Measurements from ENCODE around the gene PHLDB2. TPM values are rescaled to one million over a fixed set of nuclear protein-coding genes. Genes with fewer than 3 reads are reported as not detected.

Gene PHLDB2
- total RNA-seq, 1 donor from 2014 or later = 2.5 TPM

- no peak for DNase-seq
- no peak for TF ChIP-seq CTCF (IDR thresholded peaks at IDR 0.05)
- ChIA-PET POLR2A (no interaction called here), CTCF (no interaction called here)
- Mint-ChIP-seq H3K9me3 (no peaks in the 10 kb centered on the region), H3K27me3 (peaks cover 25% of the 10 kb centered on the region), H3K27ac (no peak overlapping the region), H3K36me3 (ENCODE audit: low read depth) (no peaks in the 10 kb centered on the region), H3K4me1 (no peaks in the 10 kb centered on the region), H3K4me3 (no peak overlapping the region)
- no peak for ATAC-seq (ENCODE audit: low read depth)
- intact Hi-C loops (cut with micrococcal nuclease) = no loop called here
These were observed 10.8 kb upstream of the PHLDB2 start for GRCh38 chr3:111848283-111848682.

GRCh38 chr3:111848778-111849177 is 10.3 kb upstream of the PHLDB2 start:
- no peak for ATAC-seq (ENCODE audit: low read depth)
- ChIA-PET POLR2A (no interaction called here), CTCF (no interaction called here)
- intact Hi-C loops (cut with micrococcal nuclease) = no loop called here
- TF ChIP-seq CTCF (IDR thresholded peaks at IDR 0.05) = no peak
- Mint-ChIP-seq H3K4me1 (no peaks in the 10 kb centered on the region), H3K36me3 (ENCODE audit: low read depth) (no peaks in the 10 kb centered on the region), H3K27me3 (peaks cover 25% of the 10 kb centered on the region), H3K9me3 (no peaks in the 10 kb centered on the region), H3K4me3 (no peak overlapping the region), H3K27ac (no peak overlapping the region)
- no peak for DNase-seq

- H3K27me3 Mint-ChIP-seq = peaks cover 22% of the 10 kb centered on the region
- ATAC-seq (ENCODE audit: low read depth) (no peak), DNase-seq (no peak)
- POLR2A ChIA-PET = no interaction called here
- H3K4me1 Mint-ChIP-seq = no peaks in the 10 kb centered on the region
- H3K4me3 Mint-ChIP-seq = no peak overlapping the region
- H3K9me3 Mint-ChIP-seq = no peaks in the 10 kb centered on the region
- CTCF ChIA-PET = no interaction called here
- intact Hi-C loops (cut with micrococcal nuclease) = no loop called here
- no peak overlapping the region for H3K27ac Mint-ChIP-seq
- no peaks in the 10 kb centered on the region for H3K36me3 Mint-ChIP-seq (ENCODE audit: low read depth)
- no peak for TF ChIP-seq CTCF (IDR thresholded peaks at IDR 0.05)
These were observed 8.5 kb upstream of the PHLDB2 start for GRCh38 chr3:111850537-111850936.

GRCh38 chr3:111851511-111851954 is 7.5 kb upstream of the PHLDB2 start:
- Mint-ChIP-seq H3K36me3 (ENCODE audit: low read depth) (no peaks in the 10 kb centered on the region), H3K27me3 (peaks cover 22% of the 10 kb centered on the region), H3K4me3 (no peak overlapping the region), H3K27ac (no peak overlapping the region), H3K4me1 (no peaks in the 10 kb centered on the region), H3K9me3 (no peaks in the 10 kb centered on the region)
- ATAC-seq (ENCODE audit: low read depth) (no peak), DNase-seq (no peak)
- no peak for TF ChIP-seq CTCF (IDR thresholded peaks at IDR 0.05)
- intact Hi-C loops (cut with micrococcal nuclease) = no loop called here
- ChIA-PET CTCF (no interaction called here), POLR2A (no interaction called here)

GRCh38 chr3:111852540-111852939 is 6.5 kb upstream of the PHLDB2 start:
- H3K27me3 Mint-ChIP-seq = peaks cover 22% of the 10 kb centered on the region
- H3K9me3 Mint-ChIP-seq = no peaks in the 10 kb centered on the region

More at GRCh38 chr3:111852540-111852939, 6.5 kb upstream of the PHLDB2 start:
- no peak for TF ChIP-seq CTCF (IDR thresholded peaks at IDR 0.05)
- DNase-seq (no peak), ATAC-seq (ENCODE audit: low read depth) (no peak)
- CTCF ChIA-PET = no interaction called here
- H3K36me3 Mint-ChIP-seq (ENCODE audit: low read depth) = no peaks in the 10 kb centered on the region
- intact Hi-C loops (cut with micrococcal nuclease) = no loop called here
- no peak overlapping the region for H3K4me3 Mint-ChIP-seq
- POLR2A ChIA-PET = no interaction called here
- H3K4me1 Mint-ChIP-seq = no peaks in the 10 kb centered on the region
- H3K27ac Mint-ChIP-seq = no peak overlapping the region
